Bronchial epithelial cell (primary cell): ENCODE results near the gene TMEM174. TPM values are rescaled to one million over a fixed set of nuclear protein-coding genes. Genes with fewer than 3 reads are reported as not detected.

ENCODE experiments used
- DNase-seq: peaks from one replicate; pipeline ENCODE4 v3.0.0-alpha.2; 2010; ENCODE audit warnings: low read depth
- FAIRE-seq: peaks from 2 replicates; lab custom pipeline; 2011; peaks lifted over from hg19 to GRCh38; lab: Jason Lieb, UNC
- H3K27me3 ChIP-seq: 2 replicates; pipeline ENCODE4 v1.5.1; 2011; ENCODE audit warnings: low read length; ENCODE audit not compliant: control insufficient read depth, insufficient read depth
- H3K36me3 ChIP-seq: 2 replicates; pipeline ENCODE4 v1.5.1; 2011; ENCODE audit warnings: low read length; ENCODE audit not compliant: control insufficient read depth, insufficient read depth
- H3K4me3 ChIP-seq: 2 replicates; pipeline ENCODE4 v1.5.1; 2011; ENCODE audit warnings: mild to moderate bottlenecking, low read depth, low read length, control low read depth
- total RNA-seq: library from RNA; depleted of rRNA; stranded (reverse); fragments of >200 nt; gene quantifications from 2 replicates; pipeline ENCODE4 v1.2.1, GENCODE V29; 2014
- TF ChIP-seq, protein P1 (sequence below): IDR thresholded peaks from 2 replicates; pipeline ENCODE4 v1.5.1; 2011; ENCODE audit warnings: mild to moderate bottlenecking, moderate library complexity, low read length, control low read depth, inconsistent platforms; ENCODE audit not compliant: insufficient read depth, severe bottlenecking

The TMEM174 gene
- total RNA-seq, 1 donor from 2014 or later, result not detected

DNA sequence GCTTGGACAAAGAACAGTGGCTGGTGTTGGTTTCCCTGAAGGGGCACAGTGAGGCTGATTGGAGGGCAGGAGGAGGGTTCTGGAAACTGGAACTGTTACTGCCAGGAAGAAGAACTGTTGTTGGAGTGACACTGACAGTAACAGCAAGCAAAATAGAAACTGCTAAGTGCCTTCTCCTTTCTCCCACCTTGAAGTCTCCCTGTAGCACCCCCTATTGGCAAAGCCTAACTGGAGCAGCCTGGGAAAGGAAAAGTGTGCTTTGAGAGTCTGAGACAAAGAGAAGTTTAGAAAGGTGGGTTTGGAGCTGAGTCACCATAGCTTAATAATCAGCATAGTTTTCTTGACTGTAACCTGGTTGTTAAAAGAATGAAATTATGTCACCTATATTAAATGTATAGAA, 2.5 kb upstream of the TMEM174 start:
- TF ChIP-seq, protein P1, sequence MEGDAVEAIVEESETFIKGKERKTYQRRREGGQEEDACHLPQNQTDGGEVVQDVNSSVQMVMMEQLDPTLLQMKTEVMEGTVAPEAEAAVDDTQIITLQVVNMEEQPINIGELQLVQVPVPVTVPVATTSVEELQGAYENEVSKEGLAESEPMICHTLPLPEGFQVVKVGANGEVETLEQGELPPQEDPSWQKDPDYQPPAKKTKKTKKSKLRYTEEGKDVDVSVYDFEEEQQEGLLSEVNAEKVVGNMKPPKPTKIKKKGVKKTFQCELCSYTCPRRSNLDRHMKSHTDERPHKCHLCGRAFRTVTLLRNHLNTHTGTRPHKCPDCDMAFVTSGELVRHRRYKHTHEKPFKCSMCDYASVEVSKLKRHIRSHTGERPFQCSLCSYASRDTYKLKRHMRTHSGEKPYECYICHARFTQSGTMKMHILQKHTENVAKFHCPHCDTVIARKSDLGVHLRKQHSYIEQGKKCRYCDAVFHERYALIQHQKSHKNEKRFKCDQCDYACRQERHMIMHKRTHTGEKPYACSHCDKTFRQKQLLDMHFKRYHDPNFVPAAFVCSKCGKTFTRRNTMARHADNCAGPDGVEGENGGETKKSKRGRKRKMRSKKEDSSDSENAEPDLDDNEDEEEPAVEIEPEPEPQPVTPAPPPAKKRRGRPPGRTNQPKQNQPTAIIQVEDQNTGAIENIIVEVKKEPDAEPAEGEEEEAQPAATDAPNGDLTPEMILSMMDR, result peak; percentile 62
- no peaks in the 10 kb centered on the region for H3K36me3 ChIP-seq
- FAIRE-seq, result no peak
- peaks cover 9% of the 10 kb centered on the region for H3K27me3 ChIP-seq
- DNase-seq, result peak; percentile 34
- no peak overlapping the region for H3K4me3 ChIP-seq

GRCh38 chr5:73171495-73171894, 1.5 kb upstream of the TMEM174 start:
- FAIRE-seq (no peak), DNase-seq (no peak)

DNA sequence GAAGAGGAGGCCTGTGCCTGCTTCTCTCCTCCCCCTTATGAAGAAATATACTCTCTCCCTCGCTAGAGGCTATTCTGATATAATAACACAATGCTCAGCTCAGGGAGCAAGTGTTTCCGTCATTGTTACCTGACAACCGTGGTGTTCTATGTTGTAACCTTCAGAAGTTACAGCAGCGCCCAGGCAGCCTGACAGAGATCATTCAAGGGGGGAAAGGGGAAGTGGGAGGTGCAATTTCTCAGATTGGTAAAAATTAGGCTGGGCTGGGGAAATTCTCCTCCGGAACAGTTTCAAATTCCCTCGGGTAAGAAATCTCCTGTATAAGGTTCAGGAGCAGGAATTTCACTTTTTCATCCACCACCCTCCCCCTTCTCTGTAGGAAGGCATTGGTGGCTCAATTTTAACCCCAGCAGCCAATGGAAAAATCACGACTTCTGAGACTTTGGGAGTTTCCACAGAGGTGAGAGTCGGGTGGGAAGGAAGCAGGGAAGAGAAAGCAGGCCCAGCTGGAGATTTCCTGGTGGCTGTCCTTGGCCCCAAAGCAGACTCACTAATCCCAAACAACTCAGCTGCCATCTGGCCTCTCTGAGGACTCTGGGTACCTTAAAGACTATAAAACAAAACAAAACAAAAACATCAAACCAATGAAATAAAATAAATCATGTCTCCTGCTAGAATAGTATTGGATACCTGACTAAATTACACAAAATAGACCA, 1.3 kb downstream of the TMEM174 start:
- FAIRE-seq (no peak), DNase-seq (no peak)
- H3K4me3 ChIP-seq, result no peak overlapping the region
- no peaks in the 10 kb centered on the region for H3K36me3 ChIP-seq
- peaks cover 7% of the 10 kb centered on the region for H3K27me3 ChIP-seq
- TF ChIP-seq, protein P1, result no peak

More at GRCh38 chr5:73171495-73171894, 1.5 kb upstream of the TMEM174 start:
- no peaks in the 10 kb centered on the region for H3K36me3 ChIP-seq
- TF ChIP-seq, protein P1, result no peak
- no peak overlapping the region for H3K4me3 ChIP-seq
- peaks cover 7% of the 10 kb centered on the region for H3K27me3 ChIP-seq

- FAIRE-seq, result no peak
- Histone ChIP-seq H3K27me3 (peaks cover 5% of the 10 kb centered on the region), H3K36me3 (no peaks in the 10 kb centered on the region), H3K4me3 (no peak overlapping the region)
- DNase-seq, result no peak
- TF ChIP-seq, protein P1, result no peak
Measured at GRCh38 chr5:73176250-73176649, 3.3 kb downstream of the TMEM174 start.

GRCh38 chr5:73178265-73178664, 5.3 kb downstream of the TMEM174 start:
- H3K4me3 ChIP-seq, result no peak overlapping the region
- peak; percentile 89 for FAIRE-seq
- DNase-seq, result no peak
- no peaks in the 10 kb centered on the region for H3K36me3 ChIP-seq
- H3K27me3 ChIP-seq, result peaks cover 7% of the 10 kb centered on the region
- TF ChIP-seq, protein P1, result no peak
